Measurements from ENCODE around the gene NOTUM.

NOTUM gene

GRCh38 chr17:81912441-81913309 lies 48.3 kb downstream of the NOTUM start:
- H3K9me3 ChIP-seq: no peaks in the 10 kb centered on the region
- no peak for TF ChIP-seq CTCF (IDR thresholded peaks at IDR 0.05)
- H3K27ac ChIP-seq: peak overlapping the region; percentile 56
- H3K4me3 ChIP-seq (ENCODE audit: low read depth in 1 of 2, low read length in 1 of 2): no peak overlapping the region
- peaks cover 41 to 45% of the 10 kb centered on the region in 2 experiments for H3K4me1 ChIP-seq (ENCODE audit: control insufficient read depth in 1 of 2, insufficient read depth in 1 of 2, low read depth in 1 of 2, low read length in 1 of 2)
- H3K36me3 ChIP-seq: peaks cover 51% of the 10 kb centered on the region
- H3K27me3 ChIP-seq: peaks cover 4% of the 10 kb centered on the region

GRCh38 chr17:81911969-81912368 lies 49.0 kb downstream of the NOTUM start:
- Histone ChIP-seq H3K27me3 (peaks cover 4% of the 10 kb centered on the region), H3K27ac (peak overlapping the region; percentile 56), H3K9me3 (no peaks in the 10 kb centered on the region), H3K4me1 (ENCODE audit: control insufficient read depth in 1 of 2, insufficient read depth in 1 of 2, low read depth in 1 of 2, low read length in 1 of 2) (peaks cover 34 to 39% of the 10 kb centered on the region in 2 experiments), H3K36me3 (peaks cover 50% of the 10 kb centered on the region), H3K4me3 (ENCODE audit: low read depth in 1 of 2, low read length in 1 of 2) (peak overlapping the region; percentile 32 to 57)
- no peak for TF ChIP-seq CTCF (IDR thresholded peaks at IDR 0.05)

GRCh38 chr17:81911277-81911961 lies 49.6 kb downstream of the NOTUM start, which contains the start of gene PCYT2:
Gene PCYT2 (minus strand): TSS chr17:81911399. CDS start chr17:81911355, 44 bp downstream.
- Histone ChIP-seq H3K4me3 (ENCODE audit: low read depth in 1 of 2, low read length in 1 of 2) (peak within 1 kb of the TSS; percentile 70 to 76), H3K9me3 (no peaks in the 10 kb centered on the region), H3K27me3 (peaks cover 4% of the 10 kb centered on the region), H3K27ac (peak within 1 kb of the TSS; percentile 56), H3K4me1 (ENCODE audit: control insufficient read depth in 1 of 2, insufficient read depth in 1 of 2, low read depth in 1 of 2, low read length in 1 of 2) (peaks cover 29 to 34% of the 10 kb centered on the region in 2 experiments), H3K36me3 (peaks cover 44% of the 10 kb centered on the region)
- no peak for TF ChIP-seq CTCF (IDR thresholded peaks at IDR 0.05)

DNA sequence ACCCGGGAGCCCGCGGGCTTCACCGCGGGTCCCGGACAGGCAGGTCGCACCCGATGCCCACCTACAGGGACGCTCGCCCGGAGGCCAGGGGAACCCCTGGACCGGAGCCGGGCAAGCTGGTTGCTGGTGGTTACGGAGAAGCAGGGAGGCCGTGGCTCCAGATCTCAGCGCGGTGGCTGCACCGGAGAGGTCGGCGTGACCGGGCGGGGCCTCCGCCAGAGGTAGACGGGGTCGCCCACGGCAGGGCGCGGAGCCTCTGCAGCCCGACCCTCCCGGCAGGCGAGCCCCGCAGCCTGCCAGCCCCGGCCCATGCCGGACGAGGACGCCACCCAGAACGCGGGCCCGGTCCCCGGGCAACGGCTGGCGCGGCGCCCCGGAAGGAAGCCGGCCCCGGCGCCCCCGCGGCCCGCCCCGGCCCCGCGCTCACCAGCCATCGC lies 50.1 kb downstream of the NOTUM start:
- peaks cover 23 to 28% of the 10 kb centered on the region in 2 experiments for H3K4me1 ChIP-seq (ENCODE audit: control insufficient read depth in 1 of 2, insufficient read depth in 1 of 2, low read depth in 1 of 2, low read length in 1 of 2)
- H3K9me3 ChIP-seq: no peaks in the 10 kb centered on the region
- peak overlapping the region; percentile 70 to 76 for H3K4me3 ChIP-seq (ENCODE audit: low read depth in 1 of 2, low read length in 1 of 2)
- H3K27ac ChIP-seq: peak overlapping the region; percentile 36
- TF ChIP-seq CTCF (IDR thresholded peaks at IDR 0.05): no peak
- peaks cover 4% of the 10 kb centered on the region for H3K27me3 ChIP-seq
- H3K36me3 ChIP-seq: peaks cover 42% of the 10 kb centered on the region

DNA sequence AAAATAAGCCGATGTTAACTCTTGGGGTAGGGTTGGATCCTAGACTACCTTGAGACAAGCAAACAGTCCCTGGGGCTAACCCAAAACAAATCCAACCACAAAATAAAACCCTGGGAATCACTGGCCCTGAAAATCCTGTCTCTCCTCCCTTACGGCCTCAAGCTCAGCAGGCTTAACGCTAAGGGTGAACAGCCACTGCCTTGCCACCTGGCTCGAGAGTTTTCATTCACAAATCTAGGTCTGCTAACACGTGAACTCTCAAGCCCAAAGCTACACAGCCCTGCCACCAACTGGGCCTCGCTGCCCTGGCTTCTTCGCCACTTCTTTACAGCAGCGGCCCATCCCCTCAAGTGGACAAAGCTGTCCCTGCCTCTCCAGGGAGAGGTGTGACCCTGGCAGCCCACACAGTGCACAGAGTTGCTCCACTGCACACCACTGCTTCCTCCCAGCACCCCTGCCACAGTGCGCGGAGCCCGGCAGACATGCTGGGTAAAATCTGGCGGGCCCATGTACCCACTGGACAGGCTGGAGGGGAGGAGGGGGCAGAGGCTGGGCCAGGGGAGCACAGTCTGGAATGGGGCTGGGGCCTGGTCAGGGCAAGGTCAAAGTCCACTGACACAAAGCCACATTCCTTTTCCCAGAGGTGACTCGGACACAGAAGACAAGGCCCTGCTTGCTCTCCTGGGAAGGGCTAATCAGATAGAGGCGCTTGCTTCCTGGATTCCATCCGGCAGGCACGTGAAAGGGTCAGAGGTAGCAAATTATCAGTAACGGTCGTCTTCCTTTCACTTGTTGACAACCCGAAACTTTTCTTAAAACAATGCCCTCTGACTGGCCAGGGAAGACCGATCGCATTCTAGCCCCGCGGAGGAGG lies 50.8 kb downstream of the NOTUM start:
- TF ChIP-seq CTCF (IDR thresholded peaks at IDR 0.05): no peak
- Histone ChIP-seq H3K36me3 (peaks cover 36% of the 10 kb centered on the region), H3K9me3 (no peaks in the 10 kb centered on the region), H3K27ac (peak overlapping the region; percentile 36), H3K4me3 (ENCODE audit: low read depth in 1 of 2, low read length in 1 of 2) (peak overlapping the region; percentile 70 to 76), H3K27me3 (peaks cover 4% of the 10 kb centered on the region), H3K4me1 (ENCODE audit: control insufficient read depth in 1 of 2, insufficient read depth in 1 of 2, low read depth in 1 of 2, low read length in 1 of 2) (peaks cover 19 to 23% of the 10 kb centered on the region in 2 experiments)

All from neutrophil (primary cell).